Measurements from ENCODE around the gene STARD6.
"Not testable (repeated sequence)": the region's sequence is repeated elsewhere in the genome, so short reads cannot be mapped to it uniquely, and the experiment has no call there.

Gene STARD6

GRCh38 chr18:54357660-54358494, at the start of gene STARD6, which contains the start of gene C18orf54:
STARD6 (minus strand) TSS chr18:54357858; CDS start chr18:54354573, 3,285 bp downstream.
C18orf54 (plus strand) TSS chr18:54357906; CDS start chr18:54360573, 2,667 bp downstream.
- peak within 1 kb of the TSS; percentile 87 for H3K4me3 ChIP-seq (ENCODE audit: low read depth, low read length)

- H3K4me3 ChIP-seq (ENCODE audit: low read depth, low read length): no peak overlapping the region
Observed at GRCh38 chr18:54405290-54405689, 47.6 kb upstream of the STARD6 start.

- no peak overlapping the region for H3K4me3 ChIP-seq (ENCODE audit: low read depth, low read length)
Observed at GRCh38 chr18:54396760-54397159, 39.1 kb upstream of the STARD6 start.

GRCh38 chr18:54393648-54394294, 36.1 kb upstream of the STARD6 start:
- H3K4me3 ChIP-seq (ENCODE audit: low read depth, low read length): no peak overlapping the region

GRCh38 chr18:54392543-54393023, 34.9 kb upstream of the STARD6 start:
- H3K4me3 ChIP-seq (ENCODE audit: low read depth, low read length): no peak overlapping the region

- H3K4me3 ChIP-seq (ENCODE audit: low read depth, low read length): no peak overlapping the region
Observed at GRCh38 chr18:54390838-54391237, 33.2 kb upstream of the STARD6 start.

GRCh38 chr18:54389143-54389505, 31.5 kb upstream of the STARD6 start:
- H3K4me3 ChIP-seq (ENCODE audit: low read depth, low read length): no peak overlapping the region

GRCh38 chr18:54388203-54389142, 30.8 kb upstream of the STARD6 start:
- no peak overlapping the region for H3K4me3 ChIP-seq (ENCODE audit: low read depth, low read length)

- no peak overlapping the region for H3K4me3 ChIP-seq (ENCODE audit: low read depth, low read length)
Observed at GRCh38 chr18:54387631-54388030, 30.0 kb upstream of the STARD6 start.

GRCh38 chr18:54386800-54387495, 29.3 kb upstream of the STARD6 start:
- not testable (repeated sequence) for H3K4me3 ChIP-seq (ENCODE audit: low read depth, low read length)

GRCh38 chr18:54386043-54386442, 28.4 kb upstream of the STARD6 start:
- no peak overlapping the region for H3K4me3 ChIP-seq (ENCODE audit: low read depth, low read length)

- H3K4me3 ChIP-seq (ENCODE audit: low read depth, low read length): no peak overlapping the region
Observed at GRCh38 chr18:54382733-54383252, 25.1 kb upstream of the STARD6 start.

GRCh38 chr18:54382076-54382475, 24.4 kb upstream of the STARD6 start:
- H3K4me3 ChIP-seq (ENCODE audit: low read depth, low read length): no peak overlapping the region

GRCh38 chr18:54381640-54382039, 24.0 kb upstream of the STARD6 start:
- no peak overlapping the region for H3K4me3 ChIP-seq (ENCODE audit: low read depth, low read length)

GRCh38 chr18:54378057-54378456, 20.4 kb upstream of the STARD6 start:
- no peak overlapping the region for H3K4me3 ChIP-seq (ENCODE audit: low read depth, low read length)

GRCh38 chr18:54360406-54360805, 2.7 kb upstream of the STARD6 start:
- no peak overlapping the region for H3K4me3 ChIP-seq (ENCODE audit: low read depth, low read length)

GRCh38 chr18:54359233-54359632, 1.6 kb upstream of the STARD6 start:
- peak overlapping the region; percentile 28 for H3K4me3 ChIP-seq (ENCODE audit: low read depth, low read length)

GRCh38 chr18:54358495-54359040, 910 bp upstream of the STARD6 start:
- peak overlapping the region; percentile 87 for H3K4me3 ChIP-seq (ENCODE audit: low read depth, low read length)

GRCh38 chr18:54357082-54357659, 487 bp downstream of the STARD6 start:
- H3K4me3 ChIP-seq (ENCODE audit: low read depth, low read length): peak overlapping the region; percentile 87
